ENCODE measurements around the gene CDNF. TPM values are rescaled to one million over a fixed set of nuclear protein-coding genes. Genes with fewer than 3 reads are reported as not detected.

The CDNF gene
- polyA plus RNA-seq, 1 experiment: 1.1 TPM

DNA sequence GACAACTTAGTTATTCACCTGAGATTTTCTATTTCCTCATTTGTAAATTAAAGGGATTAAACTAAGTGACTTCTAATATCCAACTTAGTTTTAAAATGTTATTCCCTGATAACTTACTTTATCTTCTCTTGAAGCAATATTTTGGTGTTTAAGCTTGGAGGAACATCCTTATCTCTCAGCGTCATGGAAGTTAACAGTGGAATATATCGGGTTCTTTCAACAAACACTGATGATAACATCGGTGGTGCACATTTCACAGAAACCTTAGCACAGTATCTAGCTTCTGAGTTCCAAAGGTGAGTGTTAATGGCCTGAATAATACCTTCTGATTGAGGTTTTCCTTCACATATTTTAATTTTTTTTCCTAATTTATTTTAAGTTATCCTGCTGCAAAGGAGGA lies 14.4 kb upstream of the CDNF start:
- Histone ChIP-seq H3K4me3 (ENCODE audit: low read depth, low read length) (no peak overlapping the region), H3K36me3 (ENCODE audit: control insufficient read depth, insufficient read depth, low read length) (peaks cover 1% of the 10 kb centered on the region; the same call in 1 of the 2 replicates), H3K27me3 (ENCODE audit: control insufficient read depth, insufficient read depth, low read length) (no peaks in the 10 kb centered on the region)
- no peak for DNase-seq (ENCODE audit: low read depth)
- CTCF ChIA-PET: no interaction called here
- TF ChIP-seq, protein P1, sequence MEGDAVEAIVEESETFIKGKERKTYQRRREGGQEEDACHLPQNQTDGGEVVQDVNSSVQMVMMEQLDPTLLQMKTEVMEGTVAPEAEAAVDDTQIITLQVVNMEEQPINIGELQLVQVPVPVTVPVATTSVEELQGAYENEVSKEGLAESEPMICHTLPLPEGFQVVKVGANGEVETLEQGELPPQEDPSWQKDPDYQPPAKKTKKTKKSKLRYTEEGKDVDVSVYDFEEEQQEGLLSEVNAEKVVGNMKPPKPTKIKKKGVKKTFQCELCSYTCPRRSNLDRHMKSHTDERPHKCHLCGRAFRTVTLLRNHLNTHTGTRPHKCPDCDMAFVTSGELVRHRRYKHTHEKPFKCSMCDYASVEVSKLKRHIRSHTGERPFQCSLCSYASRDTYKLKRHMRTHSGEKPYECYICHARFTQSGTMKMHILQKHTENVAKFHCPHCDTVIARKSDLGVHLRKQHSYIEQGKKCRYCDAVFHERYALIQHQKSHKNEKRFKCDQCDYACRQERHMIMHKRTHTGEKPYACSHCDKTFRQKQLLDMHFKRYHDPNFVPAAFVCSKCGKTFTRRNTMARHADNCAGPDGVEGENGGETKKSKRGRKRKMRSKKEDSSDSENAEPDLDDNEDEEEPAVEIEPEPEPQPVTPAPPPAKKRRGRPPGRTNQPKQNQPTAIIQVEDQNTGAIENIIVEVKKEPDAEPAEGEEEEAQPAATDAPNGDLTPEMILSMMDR (IDR thresholded peaks at IDR 0.05; ENCODE audit: insufficient read depth, low read depth, low read length): no peak
- POLR2A ChIA-PET: no interaction called here

DNA sequence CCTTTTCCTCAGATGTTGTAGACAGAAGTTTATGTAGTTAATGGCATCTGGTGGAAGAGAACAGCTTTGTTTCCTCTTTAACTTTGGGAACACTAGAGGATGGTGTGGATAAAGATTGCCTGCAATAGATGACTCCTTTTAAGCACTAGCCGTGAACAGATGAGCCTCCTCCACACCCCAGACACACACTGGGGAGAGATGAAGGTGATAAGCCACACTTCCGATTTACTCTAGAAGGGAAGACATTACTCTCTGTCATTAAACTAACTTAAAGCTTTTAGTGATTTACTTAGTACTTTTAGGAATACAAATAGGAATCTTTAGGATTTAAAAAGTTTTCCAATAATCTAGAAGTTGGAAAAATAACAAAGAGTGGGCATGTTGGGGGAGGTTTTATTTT lies 7.1 kb upstream of the CDNF start:
- Histone ChIP-seq H3K27me3 (ENCODE audit: control insufficient read depth, insufficient read depth, low read length) (no peaks in the 10 kb centered on the region), H3K36me3 (ENCODE audit: control insufficient read depth, insufficient read depth, low read length) (peaks cover 8% of the 10 kb centered on the region), H3K4me3 (ENCODE audit: low read depth, low read length) (no peak overlapping the region)
- DNase-seq (ENCODE audit: low read depth): no peak
- ChIA-PET CTCF (no interaction called here), POLR2A (no interaction called here)
- TF ChIP-seq, protein P1 (IDR thresholded peaks at IDR 0.05; ENCODE audit: insufficient read depth, low read depth, low read length): no peak

DNA sequence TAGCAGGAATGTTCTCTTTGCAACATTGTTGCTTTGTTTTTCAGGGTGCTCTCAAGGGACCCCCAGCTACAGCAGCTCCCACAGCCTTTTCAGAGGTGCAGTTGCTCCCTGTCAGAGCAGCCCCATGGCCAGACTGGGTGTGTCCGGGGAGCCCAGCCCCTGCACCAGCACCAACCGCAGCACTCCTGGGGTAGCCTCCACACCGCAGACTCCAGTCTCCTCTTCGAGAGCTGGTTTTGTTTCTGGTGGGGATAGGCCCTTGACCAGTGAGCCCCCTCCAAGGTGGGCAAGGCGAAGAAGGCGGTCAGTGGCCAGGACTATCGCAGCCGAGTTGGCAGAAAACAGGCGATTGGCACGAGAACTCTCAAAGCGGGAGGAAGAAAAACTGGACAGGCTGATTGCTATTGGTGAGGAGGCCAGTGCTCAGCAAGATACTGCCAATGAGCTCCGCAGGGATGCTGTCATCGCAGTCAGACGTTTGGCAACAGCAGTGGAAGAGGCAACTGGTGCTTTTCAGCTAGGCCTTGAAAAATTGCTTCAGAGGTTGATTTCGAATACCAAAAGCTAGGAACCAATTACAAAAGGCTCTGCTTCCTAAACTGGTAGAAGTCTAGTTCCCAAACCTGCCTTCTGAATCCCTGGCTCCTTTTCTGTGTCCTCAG lies 5.6 kb upstream of the CDNF start:
- CTCF ChIA-PET: interaction anchor here (1.2 kb wide), 1 partner anchor 61 kb away, joined by 4 read pairs; no protein-coding TSS in a partner anchor

DNA sequence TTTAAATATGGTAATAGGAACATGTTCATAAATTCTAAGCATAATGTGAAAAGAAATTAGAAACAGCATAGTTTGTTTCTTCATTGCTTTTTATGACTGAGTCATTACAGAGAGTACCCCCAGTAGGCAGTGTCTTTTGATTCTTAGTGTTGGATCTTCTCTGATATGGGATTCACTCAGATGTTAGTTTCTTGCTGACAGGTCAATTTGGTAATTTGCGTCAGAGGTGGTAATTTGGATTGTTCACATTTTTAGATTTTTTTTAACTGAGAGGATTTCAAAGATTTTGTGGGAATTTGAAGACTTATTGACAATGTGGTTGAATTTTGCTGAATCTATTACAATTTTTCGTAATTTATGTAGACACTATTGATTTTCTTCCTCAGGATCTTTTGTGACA lies 2.3 kb upstream of the CDNF start:
- TF ChIP-seq, protein P1 (IDR thresholded peaks at IDR 0.05; ENCODE audit: insufficient read depth, low read depth, low read length): no peak
- peaks cover 8% of the 10 kb centered on the region for H3K36me3 ChIP-seq (ENCODE audit: control insufficient read depth, insufficient read depth, low read length)
- POLR2A ChIA-PET: no interaction called here
- CTCF ChIA-PET: no interaction called here
- H3K4me3 ChIP-seq (ENCODE audit: low read depth, low read length): no peak overlapping the region
- H3K27me3 ChIP-seq (ENCODE audit: control insufficient read depth, insufficient read depth, low read length): no peaks in the 10 kb centered on the region
- DNase-seq (ENCODE audit: low read depth): no peak

More for the DNA sequence above, 5.6 kb upstream of the CDNF start:
- no peak for DNase-seq (ENCODE audit: low read depth)
- Histone ChIP-seq H3K4me3 (ENCODE audit: low read depth, low read length) (no peak overlapping the region), H3K36me3 (ENCODE audit: control insufficient read depth, insufficient read depth, low read length) (peaks cover 8% of the 10 kb centered on the region), H3K27me3 (ENCODE audit: control insufficient read depth, insufficient read depth, low read length) (no peaks in the 10 kb centered on the region)
- TF ChIP-seq, protein P1 (IDR thresholded peaks at IDR 0.05; ENCODE audit: insufficient read depth, low read depth, low read length): no peak
- POLR2A ChIA-PET: no interaction called here

DNA sequence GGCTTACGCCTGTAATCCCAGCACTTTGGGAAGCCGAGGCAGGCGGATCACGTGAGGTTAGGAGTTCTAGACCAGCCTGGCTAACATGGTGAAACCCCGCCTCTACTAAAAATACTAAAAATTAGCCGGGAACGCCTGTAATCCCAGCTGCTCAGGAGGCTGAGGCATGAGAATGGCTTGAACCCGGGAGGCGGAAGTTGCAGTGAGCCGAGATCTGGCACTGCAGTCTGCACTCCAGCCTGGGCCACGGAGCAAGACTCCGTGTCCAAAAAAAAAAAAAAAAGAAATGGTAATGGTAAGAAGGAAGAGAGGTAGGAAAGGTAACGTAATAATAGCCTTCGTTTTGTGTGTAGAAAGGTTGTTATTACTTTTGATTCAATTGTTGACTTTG lies 1.5 kb upstream of the CDNF start:
- H3K4me3 ChIP-seq (ENCODE audit: low read depth, low read length): peak overlapping the region; percentile 84
- TF ChIP-seq, protein P1 (IDR thresholded peaks at IDR 0.05; ENCODE audit: insufficient read depth, low read depth, low read length): no peak
- ChIA-PET POLR2A (interaction anchor here (0.6 kb wide), 1 partner anchor 250 kb away, joined by 11 read pairs; no protein-coding TSS in a partner anchor), CTCF (interaction anchor here (0.7 to 1.0 kb wide), 2 partner anchors 302 to 902 kb away, joined by 3 to 4 read pairs; no protein-coding TSS in a partner anchor)
- H3K27me3 ChIP-seq (ENCODE audit: control insufficient read depth, insufficient read depth, low read length): no peaks in the 10 kb centered on the region
- H3K36me3 ChIP-seq (ENCODE audit: control insufficient read depth, insufficient read depth, low read length): peaks cover 8% of the 10 kb centered on the region
- DNase-seq (ENCODE audit: low read depth): no peak

All from BJ (cell line).